ENCODE data around the gene SIGLEC5. TPM values are rescaled to one million over a fixed set of nuclear protein-coding genes. Genes with fewer than 3 reads are reported as not detected.
"Not testable (repeated sequence)": the region's sequence is repeated elsewhere in the genome, so short reads cannot be mapped to it uniquely, and the experiment has no call there.

Gene SIGLEC5
- total and polyA plus RNA-seq, 2 of the 8 experiments (the other 6 are each of a cell fraction or from before 2014, with no cell fraction given), result not detected

- H3K56ac ChIP-seq (replicated peaks; ENCODE audit: insufficient read length, low read depth, low read length); H3K9ac ChIP-seq (replicated peaks in 1 of 4; ENCODE audit: extremely low read depth in 1 of 4, low read depth in 3 of 4, low read length in 3 of 4); H2AFZ ChIP-seq (ENCODE audit: low read length); H3K4me1 ChIP-seq (replicated peaks in 1 of 4; ENCODE audit: control insufficient read depth in 3 of 4, insufficient read depth in 4 of 4, low read length in 3 of 4); H2BK20ac ChIP-seq (ENCODE audit: low read length); H3K27ac ChIP-seq (ENCODE audit: low read depth, low read length); H2BK12ac ChIP-seq (ENCODE audit: low read depth, low read length); H3K4me2 ChIP-seq (ENCODE audit: insufficient read depth in 1 of 2, low read depth in 2 of 2, low read length in 2 of 2); H3K23ac ChIP-seq (ENCODE audit: insufficient read length); H3K4me3 ChIP-seq (ENCODE audit: extremely low read depth in 1 of 4, insufficient read depth in 2 of 4, low read depth in 3 of 4, low read length in 4 of 4); H3K27me3 ChIP-seq (replicated peaks in 1 of 4; ENCODE audit: control insufficient read depth in 3 of 4, extremely low read depth in 1 of 4, insufficient read depth in 3 of 4, low read length in 3 of 4); CTCF ChIA-PET (ENCODE audit: partially characterized antibody); H2BK15ac ChIP-seq (ENCODE audit: low read length); H3K23me2 ChIP-seq (ENCODE audit: low read depth, low read length); FAIRE-seq; H2BK5ac ChIP-seq (ENCODE audit: low read depth, low read length); H4K5ac ChIP-seq (ENCODE audit: insufficient read length, low read depth, low read length); H2AK5ac ChIP-seq (ENCODE audit: low read depth, low read length); POLR2A ChIA-PET (ENCODE audit: partially characterized antibody); H4K20me1 ChIP-seq (replicated peaks in 1 of 2; ENCODE audit: control insufficient read depth in 1 of 2, insufficient read depth in 2 of 2, low read length in 2 of 2); H3K14ac ChIP-seq (ENCODE audit: insufficient read length); H3K18ac ChIP-seq (ENCODE audit: extremely low read depth, low read length); H4K91ac ChIP-seq (replicated peaks; ENCODE audit: insufficient read length, low read length); H3K4ac ChIP-seq (replicated peaks; ENCODE audit: insufficient read length, low read depth, low read length); H2BK120ac ChIP-seq (replicated peaks; ENCODE audit: low read depth, low read length); H3K79me1 ChIP-seq (ENCODE audit: low read depth, low read length); H3K36me3 ChIP-seq (ENCODE audit: control insufficient read depth in 2 of 4, insufficient read depth in 4 of 4, low read length in 3 of 4); H3K79me2 ChIP-seq (ENCODE audit: control insufficient read depth in 1 of 2, insufficient read depth in 2 of 2, low read length in 2 of 2); H4K8ac ChIP-seq (ENCODE audit: extremely low read depth, insufficient read depth, low read length); DNase-seq (ENCODE audit: low read depth in 1 of 2, low spot score in 2 of 2): not testable (repeated sequence)
- peaks cover 49 to 71% of the 10 kb centered on the region in 2 experiments for H3K9me3 ChIP-seq (ENCODE audit: insufficient read depth in 2 of 2, low read depth in 1 of 2, low read length in 1 of 2)
- WGBS, 2 experiments (ENCODE audit: extremely low coverage in 1 of 2, insufficient coverage in 1 of 2, insufficient read length in 1 of 2, insufficient replicate concordance in 2 of 2, low coverage in 1 of 2, low lambda C conversion rate in 2 of 2, missing lambda C conversion rate in 1 of 2), result 77% methylated on average over 2 of the region's 10 CpGs; no CpG with 5 or more reads in 1 of the 2 experiments
Measured at GRCh38 chr19:51646730-51647129, 16.5 kb upstream of the SIGLEC5 start, which contains the start of gene SIGLEC14. SIGLEC14 (minus strand) TSS chr19:51646825; CDS start chr19:51646759, 66 bp downstream.
